Smooth muscle cell (in vitro differentiated cells): ENCODE data around the gene DACT3. TPM values are rescaled to one million over a fixed set of nuclear protein-coding genes. Genes with fewer than 3 reads are reported as not detected.

Experiments used
- DNase-seq: peaks from one replicate; lab custom pipeline; 2025; ENCODE audit not compliant: unreplicated experiment; lab: John Stamatoyannopoulos, UW
- H2AFZ ChIP-seq: fragments of 200-600 bp; sonication (generic); 2 replicates; pipeline ENCODE4 v1.6.0; 2016; ENCODE audit warnings: antibody characterized with exemption, low read depth, mild to moderate bottlenecking
- H3F3A ChIP-seq: fragments of 200-600 bp; sonication (generic); 2 replicates; pipeline ENCODE4 v1.6.0; 2017; ENCODE audit warnings: antibody characterized with exemption, low read depth
- H3K27ac ChIP-seq: fragments of 200-600 bp; sonication (generic); 2 replicates; pipeline ENCODE4 v1.5.1; 2016; ENCODE audit warnings: low read depth, mild to moderate bottlenecking
- H3K27me3 ChIP-seq: fragments of 200-600 bp; sonication (generic); 2 replicates; pipeline ENCODE4 v1.6.1; 2016; ENCODE audit warnings: low read depth, mild to moderate bottlenecking
- H3K36me3 ChIP-seq: fragments of 200-600 bp; sonication (generic); 2 replicates; pipeline ENCODE4 v1.5.1; 2016; ENCODE audit warnings: low read depth
- H3K4me1 ChIP-seq: fragments of 200-600 bp; sonication (generic); 2 replicates; pipeline ENCODE4 v1.5.1; 2016; ENCODE audit warnings: low read depth
- H3K4me2 ChIP-seq: fragments of 200-600 bp; sonication (generic); 2 replicates; pipeline ENCODE4 v1.6.0; 2016; ENCODE audit warnings: mild to moderate bottlenecking
- H3K4me3 ChIP-seq: fragments of 200-600 bp; sonication (generic); 2 replicates; pipeline ENCODE4 v1.5.1; 2016; ENCODE audit warnings: mild to moderate bottlenecking
- H3K79me2 ChIP-seq: fragments of 200-600 bp; sonication (generic); 2 replicates; pipeline ENCODE4 v1.6.0; 2016; ENCODE audit warnings: low read depth, mild to moderate bottlenecking
- H3K9ac ChIP-seq: fragments of 200-600 bp; sonication (generic); 2 replicates; pipeline ENCODE4 v1.6.0; 2016; ENCODE audit warnings: low read depth
- H3K9me3 ChIP-seq: fragments of 200-600 bp; sonication (generic); replicated peaks from 2 replicates; pipeline ENCODE4 v1.5.1; 2016; ENCODE audit warnings: low read depth
- H4K20me1 ChIP-seq: fragments of 200-600 bp; sonication (generic); 2 replicates; pipeline ENCODE4 v1.6.0; 2016; ENCODE audit warnings: low read depth
- WGBS: methylation state at CpG from one replicate; pipeline ENCODE4 v1.1.7; 2016; ENCODE audit warnings: low lambda C conversion rate; 5-methylcytosine and 5-hydroxymethylcytosine counted together
- polyA plus RNA-seq: library from polyadenylated mRNA; unstranded; fragments of >200 nt; fragmentation: Nextera tagmentation; extraction: Ambion mirVana; gene quantifications from 2 replicates; pipeline ENCODE4 v1.2.1, GENCODE V29; 2016
- total RNA-seq: library from RNA; depleted of rRNA; stranded (reverse); fragments of >200 nt; gene quantifications from 2 replicates; pipeline ENCODE4 v1.2.3, GENCODE V29; 2014
- TF ChIP-seq, protein P1 (sequence below): fragments of 200-600 bp; sonication (generic); IDR thresholded peaks from 2 replicates; pipeline ENCODE4 v1.5.1; 2017; ENCODE audit warnings: borderline replicate concordance, mild to moderate bottlenecking, antibody characterized with exemption; ENCODE audit not compliant: insufficient read depth, poor library complexity, severe bottlenecking

DACT3 gene
- total and polyA plus RNA-seq, 2 experiments from 2014 or later: 6.2 to 22.7 TPM

DNA sequence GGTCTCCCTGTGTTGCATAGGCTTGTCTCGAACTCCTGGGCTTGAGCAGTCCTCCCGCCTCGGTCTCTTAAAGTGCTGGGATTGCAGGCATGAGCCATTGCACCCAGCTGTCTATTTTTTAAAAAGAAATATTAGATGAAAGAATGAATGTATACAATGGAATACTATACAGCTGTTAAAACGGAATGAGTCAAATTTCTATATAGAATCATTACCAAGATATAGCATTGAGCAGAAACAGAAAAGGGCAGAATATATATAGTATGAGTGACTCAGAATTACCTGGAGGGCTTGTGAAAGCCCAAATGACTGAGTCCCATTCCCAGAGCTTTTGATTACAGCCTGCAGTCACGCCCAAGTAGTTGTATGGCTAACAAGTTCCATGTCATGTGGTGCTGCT, 4.4 kb downstream of the DACT3 start:
- Histone ChIP-seq H2AFZ (no peak overlapping the region), H3F3A (peaks cover 6% of the 10 kb centered on the region), H3K9me3 (no peaks in the 10 kb centered on the region), H3K4me1 (peaks cover 21% of the 10 kb centered on the region), H3K36me3 (no peaks in the 10 kb centered on the region), H3K9ac (no peak overlapping the region), H3K27me3 (no peaks in the 10 kb centered on the region), H3K79me2 (peaks cover 12% of the 10 kb centered on the region), H3K4me3 (no peak overlapping the region), H3K27ac (no peak overlapping the region), H4K20me1 (peaks cover 7% of the 10 kb centered on the region), H3K4me2 (no peak overlapping the region)
- TF ChIP-seq, protein P1, sequence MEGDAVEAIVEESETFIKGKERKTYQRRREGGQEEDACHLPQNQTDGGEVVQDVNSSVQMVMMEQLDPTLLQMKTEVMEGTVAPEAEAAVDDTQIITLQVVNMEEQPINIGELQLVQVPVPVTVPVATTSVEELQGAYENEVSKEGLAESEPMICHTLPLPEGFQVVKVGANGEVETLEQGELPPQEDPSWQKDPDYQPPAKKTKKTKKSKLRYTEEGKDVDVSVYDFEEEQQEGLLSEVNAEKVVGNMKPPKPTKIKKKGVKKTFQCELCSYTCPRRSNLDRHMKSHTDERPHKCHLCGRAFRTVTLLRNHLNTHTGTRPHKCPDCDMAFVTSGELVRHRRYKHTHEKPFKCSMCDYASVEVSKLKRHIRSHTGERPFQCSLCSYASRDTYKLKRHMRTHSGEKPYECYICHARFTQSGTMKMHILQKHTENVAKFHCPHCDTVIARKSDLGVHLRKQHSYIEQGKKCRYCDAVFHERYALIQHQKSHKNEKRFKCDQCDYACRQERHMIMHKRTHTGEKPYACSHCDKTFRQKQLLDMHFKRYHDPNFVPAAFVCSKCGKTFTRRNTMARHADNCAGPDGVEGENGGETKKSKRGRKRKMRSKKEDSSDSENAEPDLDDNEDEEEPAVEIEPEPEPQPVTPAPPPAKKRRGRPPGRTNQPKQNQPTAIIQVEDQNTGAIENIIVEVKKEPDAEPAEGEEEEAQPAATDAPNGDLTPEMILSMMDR: no peak
- no peak for DNase-seq
- WGBS: 96% methylated on average over 5 of the region's 5 CpGs

DNA sequence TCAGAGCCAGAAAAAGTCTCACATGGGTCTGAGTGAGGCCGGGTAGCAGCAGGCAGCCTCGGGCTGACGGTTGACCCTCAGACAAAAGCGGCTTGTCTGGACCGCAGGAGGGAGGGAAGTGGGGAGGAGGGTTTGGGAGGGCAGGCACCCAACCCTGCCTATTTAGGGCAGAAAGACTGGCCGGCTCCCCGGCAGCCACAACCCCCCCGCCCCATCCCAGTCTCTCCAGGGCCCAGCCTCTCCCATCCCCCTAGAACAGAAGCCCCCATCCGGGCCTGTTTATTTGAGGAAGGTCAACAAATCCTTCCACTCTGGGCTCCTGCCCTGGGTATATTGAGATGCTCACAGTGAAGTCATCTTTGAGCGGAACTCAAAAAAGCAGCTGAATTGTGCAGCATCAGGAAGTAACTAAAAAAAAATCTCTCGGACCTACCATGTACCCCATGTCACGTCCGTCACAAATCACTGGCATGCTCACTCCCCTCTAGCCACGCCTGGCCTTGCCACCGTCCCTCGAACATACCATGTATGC, 6.3 kb downstream of the DACT3 start:
- Histone ChIP-seq H3K27me3 (peaks cover 3% of the 10 kb centered on the region), H3K27ac (no peak overlapping the region), H3K4me1 (peaks cover 11% of the 10 kb centered on the region), H3K9ac (no peak overlapping the region), H3K4me3 (no peak overlapping the region), H3K36me3 (no peaks in the 10 kb centered on the region), H3F3A (peaks cover 6% of the 10 kb centered on the region), H4K20me1 (peaks cover 7% of the 10 kb centered on the region), H3K9me3 (no peaks in the 10 kb centered on the region), H2AFZ (no peak overlapping the region), H3K79me2 (peaks cover 12% of the 10 kb centered on the region), H3K4me2 (no peak overlapping the region)
- no peak for DNase-seq
- 46% methylated on average over 16 of the region's 16 CpGs for WGBS
- TF ChIP-seq, protein P1: no peak

DNA sequence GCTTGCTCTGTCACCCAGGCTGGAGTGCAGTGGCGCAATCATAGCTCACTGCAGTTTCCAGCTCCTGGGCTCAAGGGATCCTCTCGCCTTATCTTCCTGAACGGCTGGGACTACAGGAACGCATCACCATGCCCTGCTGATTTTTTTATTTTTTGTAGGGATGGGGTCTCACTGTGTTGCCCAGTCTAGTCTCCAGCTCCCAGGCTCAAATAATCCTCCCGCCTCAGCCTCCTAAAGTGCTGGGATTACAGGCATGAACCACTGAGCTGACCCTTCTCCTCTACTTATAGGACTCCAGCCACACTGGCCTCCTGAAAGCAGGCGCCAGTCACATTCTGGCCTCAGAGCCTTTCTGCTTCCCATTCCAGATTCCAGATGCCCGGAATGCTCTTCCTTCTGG, 10.5 kb downstream of the DACT3 start:
- DNase-seq: no peak
- Histone ChIP-seq H3K4me3 (no peak overlapping the region), H3K27me3 (peaks cover 8% of the 10 kb centered on the region), H3K36me3 (no peaks in the 10 kb centered on the region), H4K20me1 (peaks cover 3% of the 10 kb centered on the region), H3K27ac (no peak overlapping the region), H3K4me2 (no peak overlapping the region), H3K9me3 (no peaks in the 10 kb centered on the region), H3K4me1 (no peaks in the 10 kb centered on the region), H3K79me2 (no peaks in the 10 kb centered on the region), H2AFZ (no peak overlapping the region), H3F3A (peaks cover 2% of the 10 kb centered on the region), H3K9ac (no peak overlapping the region)
- TF ChIP-seq, protein P1: no peak
- 86% methylated on average over 7 of the region's 7 CpGs for WGBS
